Skeletal muscle tissue (tissue), 4 donors: ENCODE results near the gene LIMS1. TPM values are rescaled to one million over a fixed set of nuclear protein-coding genes. Genes with fewer than 3 reads are reported as not detected.
A peak's percentile ranks its signal among the peaks of the same experiment; 100 is the strongest.
"Not testable (repeated sequence)": the region's sequence is repeated elsewhere in the genome, so short reads cannot be mapped to it uniquely, and the experiment has no call there.

Experiments used
- H3K27ac ChIP-seq: one replicate; pipeline ENCODE4 v1.7.0; 2013; ENCODE audit warnings: mild to moderate bottlenecking, low read depth, low read length, inconsistent platforms
- H3K27me3 ChIP-seq, 3 donors: one replicate each; pipeline ENCODE4 v1.7.0; 2013; ENCODE audit warnings: low read length in 3 of 3; ENCODE audit not compliant: control insufficient read depth in 3 of 3, insufficient read depth in 3 of 3
- H3K36me3 ChIP-seq, 3 donors: one replicate each; pipeline ENCODE4 v1.7.0; 2013; ENCODE audit warnings: low read length in 3 of 3; ENCODE audit not compliant: control insufficient read depth in 3 of 3, insufficient read depth in 3 of 3
- H3K4me1 ChIP-seq, 3 donors: one replicate each; pipeline ENCODE4 v1.7.0; 2013; ENCODE audit warnings: low read length in 3 of 3, mild to moderate bottlenecking in 3 of 3; ENCODE audit not compliant: control insufficient read depth in 3 of 3, insufficient read depth in 3 of 3
- H3K4me3 ChIP-seq, 3 donors: one replicate each; pipeline ENCODE4 v1.7.0; 2013; ENCODE audit warnings: low read length in 3 of 3
- H3K9ac ChIP-seq, 3 donors: one replicate each; pipeline ENCODE4 v1.7.0; 2013; ENCODE audit warnings: low read length in 3 of 3, mild to moderate bottlenecking in 3 of 3, moderate library complexity in 2 of 3, low read depth in 1 of 3
- H3K9me3 ChIP-seq, 3 donors: one replicate each; pipeline ENCODE4 v1.7.0; 2013; ENCODE audit warnings: low read length in 3 of 3; ENCODE audit not compliant: control insufficient read depth in 3 of 3
- total RNA-seq: library from RNA; depleted of rRNA; stranded (reverse); fragments of >200 nt; gene quantifications from one replicate; pipeline ENCODE4 v1.2.3, GENCODE V29; 2014
- donor health status: Osteomylitis.

Gene LIMS1
- 26.6 TPM for total RNA-seq

- H3K4me1 ChIP-seq, result peaks cover 13 to 27% (median 22%) of the 10 kb centered on the region in 3 donors
- peak within 1 kb of the TSS; percentile 95 for H3K27ac ChIP-seq
- no peaks in the 10 kb centered on the region for H3K9me3 ChIP-seq
- H3K36me3 ChIP-seq, result no peaks in the 10 kb centered on the region
- no peaks in the 10 kb centered on the region for H3K27me3 ChIP-seq
- peak within 1 kb of the TSS; percentile 88 to 91 (median 90) for H3K9ac ChIP-seq
- peak within 1 kb of the TSS; percentile 78 to 91 (median 87) for H3K4me3 ChIP-seq
Measured at GRCh38 chr2:108533832-108534583, at the start of gene LIMS1. TSS of gene LIMS1 (plus strand) at chr2:108534470. CDS start at chr2:108534563, 93 bp downstream.

- no peak overlapping the region for H3K4me3 ChIP-seq
- no peak overlapping the region for H3K9ac ChIP-seq
- no peaks in the 10 kb centered on the region for H3K27me3 ChIP-seq
- H3K4me1 ChIP-seq, result no peaks in the 10 kb centered on the region
- H3K9me3 ChIP-seq, result no peaks in the 10 kb centered on the region
- H3K27ac ChIP-seq, result no peak overlapping the region
- peaks cover 9 to 41% (median 32%) of the 10 kb centered on the region in 3 donors for H3K36me3 ChIP-seq
Measured at GRCh38 chr2:108485253-108485652, 49.0 kb upstream of the LIMS1 start.

GRCh38 chr2:108490506-108491122, 43.7 kb upstream of the LIMS1 start:
- peaks cover 8 to 19% (median 16%) of the 10 kb centered on the region in 3 donors for H3K36me3 ChIP-seq
- no peaks in the 10 kb centered on the region for H3K27me3 ChIP-seq
- H3K9ac ChIP-seq, result no peak overlapping the region
- no peak overlapping the region for H3K27ac ChIP-seq
- no peak overlapping the region for H3K4me3 ChIP-seq
- no peaks in the 10 kb centered on the region for H3K9me3 ChIP-seq
- H3K4me1 ChIP-seq, result no peaks in the 10 kb centered on the region

- Histone ChIP-seq H3K4me1 (no peaks in the 10 kb centered on the region), H3K27ac (no peak overlapping the region), H3K36me3 (peaks cover 5 to 15% (median 12%) of the 10 kb centered on the region in 3 donors), H3K9ac (no peak overlapping the region), H3K9me3 (no peaks in the 10 kb centered on the region), H3K4me3 (no peak overlapping the region), H3K27me3 (no peaks in the 10 kb centered on the region)
Measured at GRCh38 chr2:108491848-108492247, 42.4 kb upstream of the LIMS1 start.

GRCh38 chr2:108492364-108492763, 41.9 kb upstream of the LIMS1 start:
- Histone ChIP-seq H3K9ac (no peak overlapping the region), H3K4me3 (no peak overlapping the region)

GRCh38 chr2:108496167-108496566, 38.1 kb upstream of the LIMS1 start:
- H3K36me3 ChIP-seq, result peaks cover 5 to 10% (median 5%) of the 10 kb centered on the region in 3 donors
- not testable (repeated sequence) for H3K9ac ChIP-seq, H3K4me1 ChIP-seq, H3K27ac ChIP-seq, H3K4me3 ChIP-seq, H3K9me3 ChIP-seq, H3K27me3 ChIP-seq

More at GRCh38 chr2:108492364-108492763, 41.9 kb upstream of the LIMS1 start:
- Histone ChIP-seq H3K9me3 (no peaks in the 10 kb centered on the region), H3K27me3 (no peaks in the 10 kb centered on the region), H3K4me1 (no peaks in the 10 kb centered on the region), H3K36me3 (peaks cover 5 to 17% (median 12%) of the 10 kb centered on the region in 3 donors), H3K27ac (no peak overlapping the region)

GRCh38 chr2:108507620-108508019, 26.6 kb upstream of the LIMS1 start:
- H3K4me3 ChIP-seq, H3K9me3 ChIP-seq, H3K27me3 ChIP-seq, H3K9ac ChIP-seq, H3K4me1 ChIP-seq, H3K36me3 ChIP-seq, H3K27ac ChIP-seq: not testable (repeated sequence)

- H3K27ac ChIP-seq, H3K9me3 ChIP-seq, H3K27me3 ChIP-seq, H3K4me1 ChIP-seq, H3K36me3 ChIP-seq, H3K9ac ChIP-seq, H3K4me3 ChIP-seq: not testable (repeated sequence)
Measured at GRCh38 chr2:108512431-108512830, 21.8 kb upstream of the LIMS1 start.

GRCh38 chr2:108514478-108514877, 19.8 kb upstream of the LIMS1 start:
- not testable (repeated sequence) for H3K4me3 ChIP-seq, H3K27ac ChIP-seq, H3K36me3 ChIP-seq, H3K9me3 ChIP-seq, H3K27me3 ChIP-seq, H3K4me1 ChIP-seq, H3K9ac ChIP-seq

- not testable (repeated sequence) for H3K27ac ChIP-seq, H3K9me3 ChIP-seq, H3K27me3 ChIP-seq, H3K9ac ChIP-seq, H3K4me3 ChIP-seq, H3K36me3 ChIP-seq, H3K4me1 ChIP-seq
Measured at GRCh38 chr2:108524688-108525087, 9.6 kb upstream of the LIMS1 start.
